DMS153 treated with DMSO at 0.1 percent for 48 hours (cell line): ENCODE data around the gene ZNF618.

Experiments
- DNase-seq: peaks from one replicate; lab custom pipeline; 2025; ENCODE audit not compliant: unreplicated experiment; lab: John Stamatoyannopoulos, UW

The ZNF618 gene

GRCh38 chr9:114016101-114016500 is 140.0 kb downstream of the ZNF618 start:
- no peak for DNase-seq

- DNase-seq: no peak
These were observed 140.7 kb downstream of the ZNF618 start for GRCh38 chr9:114016629-114017423.

- no peak for DNase-seq
These were observed 141.9 kb downstream of the ZNF618 start for GRCh38 chr9:114017741-114018715.

- no peak for DNase-seq
These were observed 145.5 kb downstream of the ZNF618 start for GRCh38 chr9:114021578-114021977.

- DNase-seq: no peak
These were observed 147.9 kb downstream of the ZNF618 start for GRCh38 chr9:114023961-114024360.

GRCh38 chr9:114025196-114025753 is 149.2 kb downstream of the ZNF618 start:
- DNase-seq: no peak

- DNase-seq: no peak
These were observed 149.7 kb downstream of the ZNF618 start for GRCh38 chr9:114025760-114026159.

GRCh38 chr9:114026335-114026734 is 150.2 kb downstream of the ZNF618 start:
- no peak for DNase-seq

GRCh38 chr9:114027159-114027862 is 151.2 kb downstream of the ZNF618 start:
- no peak for DNase-seq

GRCh38 chr9:114027863-114028465 is 151.9 kb downstream of the ZNF618 start:
- no peak for DNase-seq

- DNase-seq: no peak
These were observed 152.5 kb downstream of the ZNF618 start for GRCh38 chr9:114028646-114029045.

- DNase-seq: no peak
These were observed 153.4 kb downstream of the ZNF618 start for GRCh38 chr9:114029311-114030170.

GRCh38 chr9:114030364-114030763 is 154.3 kb downstream of the ZNF618 start:
- no peak for DNase-seq

- DNase-seq: no peak
These were observed 155.0 kb downstream of the ZNF618 start for GRCh38 chr9:114031037-114031630.

GRCh38 chr9:114031948-114032840 is 156.1 kb downstream of the ZNF618 start:
- DNase-seq: no peak

GRCh38 chr9:114033397-114034103 is 157.4 kb downstream of the ZNF618 start:
- no peak for DNase-seq

- no peak for DNase-seq
These were observed 158.1 kb downstream of the ZNF618 start for GRCh38 chr9:114034196-114034595.

GRCh38 chr9:114034661-114035062 is 158.6 kb downstream of the ZNF618 start:
- no peak for DNase-seq
